Brain pericyte (primary cell): ENCODE measurements around the gene PTGIR.

Experiments
- DNase-seq: peaks from one replicate; pipeline ENCODE4 v3.0.0-alpha.2; 2012; ENCODE audit warnings: low read depth, low spot score

The PTGIR gene

GRCh38 chr19:46601318-46602224 lies 23.3 kb downstream of the PTGIR start, which contains the start of gene CALM3:
Gene CALM3, plus strand, starts transcription at chr19:46601330. Its CDS starts 105 bp downstream, at chr19:46601435.
- no peak for DNase-seq

DNA sequence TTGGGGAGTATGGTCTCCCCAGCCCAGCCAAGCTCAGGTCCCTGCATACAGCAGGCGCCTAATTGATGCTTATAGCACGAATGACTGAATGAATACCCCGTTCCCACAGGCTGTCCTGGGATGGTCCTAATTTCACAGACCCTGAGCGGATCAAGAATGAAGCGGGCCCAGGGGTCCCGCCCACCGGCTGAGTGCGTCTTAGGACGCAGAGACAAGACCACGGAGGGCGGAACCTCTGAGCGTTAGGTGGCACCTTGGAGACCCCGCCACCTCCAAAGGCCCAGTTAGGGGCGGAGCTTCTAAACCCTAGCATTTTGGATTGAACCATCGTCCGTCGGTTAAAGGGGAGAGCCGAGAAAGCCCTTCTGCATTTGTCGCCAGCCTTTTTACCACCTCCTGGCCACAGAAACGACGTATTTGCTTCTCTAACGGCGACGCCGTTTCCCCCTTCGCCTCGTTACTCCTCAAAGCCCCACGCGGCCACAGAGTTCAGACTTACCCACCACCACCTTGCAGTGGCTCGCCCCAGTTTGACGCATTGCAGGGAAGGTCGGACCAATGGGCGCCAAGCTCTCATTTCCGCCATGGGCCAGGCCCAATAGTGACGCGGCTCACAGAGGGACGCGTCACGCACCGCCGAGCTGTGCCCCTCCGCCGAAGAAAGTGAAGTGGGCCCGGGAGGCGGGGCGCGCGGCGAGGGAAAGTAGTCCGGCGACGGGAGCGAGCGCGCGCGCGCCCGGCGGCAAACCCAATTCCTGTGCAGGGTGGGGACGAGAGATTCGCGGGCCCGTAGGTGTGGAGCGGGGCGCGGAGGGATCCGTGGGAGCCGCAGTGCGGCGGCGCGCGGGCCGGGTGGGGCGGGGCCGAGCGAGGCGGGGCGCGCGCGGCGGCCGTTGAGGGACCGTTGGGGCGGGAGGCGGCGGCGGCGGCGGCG lies 24.2 kb downstream of the PTGIR start:
- DNase-seq = peak; percentile 97

DNA sequence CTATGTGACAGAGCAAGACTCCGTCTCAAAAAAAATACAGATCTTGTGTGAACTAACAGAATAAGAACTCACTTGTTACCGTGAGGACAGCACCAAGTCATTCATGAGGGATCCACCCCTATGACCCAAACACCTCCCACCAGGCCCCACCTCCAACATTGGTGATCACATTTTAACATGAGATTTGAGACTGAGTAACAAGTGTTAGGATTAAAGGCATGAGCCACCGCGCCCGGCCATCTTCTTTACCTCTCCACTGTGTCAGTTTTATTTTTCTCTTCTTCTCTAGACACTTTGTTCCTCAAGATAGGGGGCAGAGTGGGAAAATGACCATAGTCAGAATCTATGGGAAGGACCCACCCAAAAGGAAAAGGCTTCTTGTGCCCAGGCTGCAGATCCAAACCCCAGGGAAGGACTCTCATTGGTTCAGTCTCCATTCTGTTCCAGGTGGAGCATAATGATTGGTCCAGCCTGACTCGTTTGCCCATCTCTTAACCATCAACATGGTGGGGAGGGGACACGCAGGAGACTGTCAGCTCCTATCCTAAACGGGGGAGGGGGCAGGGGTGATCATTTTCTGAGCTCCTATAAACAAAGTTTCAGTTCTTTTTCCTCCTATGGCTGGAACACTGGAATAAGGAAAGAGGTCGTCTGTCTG lies 25.0 kb downstream of the PTGIR start:
- no peak for DNase-seq

GRCh38 chr19:46598372-46598917 lies 26.4 kb downstream of the PTGIR start:
- DNase-seq = no peak

- no peak for DNase-seq
Measured at GRCh38 chr19:46596008-46596407, 28.9 kb downstream of the PTGIR start.

- no peak for DNase-seq
Measured at GRCh38 chr19:46591870-46592269, 33.0 kb downstream of the PTGIR start.

DNA sequence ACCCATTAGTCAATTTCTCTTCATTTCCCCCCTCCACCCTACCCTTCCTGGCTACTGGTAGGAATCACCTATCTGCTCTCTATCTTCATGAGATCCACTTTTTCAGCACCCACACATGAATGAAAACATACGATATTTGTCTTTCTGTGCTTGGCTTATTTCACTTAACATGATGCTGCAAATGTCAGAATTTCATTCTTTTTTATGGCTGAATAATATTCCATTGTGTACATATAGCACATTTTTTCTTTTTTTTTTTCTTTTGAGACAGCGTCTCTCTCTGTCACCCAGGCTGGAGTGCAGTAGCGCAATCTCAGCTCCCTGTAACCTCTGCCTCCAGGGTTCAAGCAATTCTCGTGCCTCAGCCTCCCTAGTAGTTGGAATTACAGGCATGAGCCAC lies 33.6 kb downstream of the PTGIR start:
- no peak for DNase-seq

- no peak for DNase-seq
Measured at GRCh38 chr19:46587861-46588260, 37.0 kb downstream of the PTGIR start.

DNA sequence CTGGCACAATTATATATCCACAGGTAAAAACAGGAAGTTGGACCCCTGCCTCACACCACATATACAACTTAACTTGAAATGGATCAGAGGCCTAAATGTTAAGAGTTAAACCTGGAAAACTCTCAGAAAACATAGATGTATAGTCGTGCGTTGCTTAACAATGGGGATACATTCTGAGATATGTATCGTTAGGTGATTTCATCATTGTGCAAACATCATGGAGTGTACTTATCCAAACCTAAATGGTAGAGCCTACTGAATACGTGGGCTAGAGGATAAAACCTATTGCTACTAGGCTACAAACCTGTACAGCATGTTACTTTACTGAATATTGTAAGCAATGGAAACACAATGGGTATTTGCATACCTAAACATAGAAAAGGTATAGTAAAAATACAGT lies 38.6 kb downstream of the PTGIR start:
- no peak for DNase-seq

DNA sequence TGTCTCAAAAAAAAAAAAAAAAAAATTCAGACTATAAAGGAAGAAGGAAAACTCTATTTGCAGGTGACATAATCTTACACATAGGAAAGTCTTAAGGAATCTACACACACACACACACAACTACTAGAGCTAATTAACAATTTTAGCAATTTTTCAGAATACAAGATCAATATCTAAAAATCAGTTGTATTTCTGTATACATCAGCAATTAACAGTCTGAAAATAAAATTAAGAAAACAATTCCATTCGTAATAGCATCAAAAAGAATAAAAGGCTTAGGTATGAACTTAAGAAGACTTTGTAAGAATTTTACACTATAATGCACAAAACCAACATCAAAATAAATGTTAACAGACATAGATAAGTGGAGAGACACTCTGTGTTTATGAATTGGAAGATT lies 39.4 kb downstream of the PTGIR start:
- DNase-seq = no peak

DNA sequence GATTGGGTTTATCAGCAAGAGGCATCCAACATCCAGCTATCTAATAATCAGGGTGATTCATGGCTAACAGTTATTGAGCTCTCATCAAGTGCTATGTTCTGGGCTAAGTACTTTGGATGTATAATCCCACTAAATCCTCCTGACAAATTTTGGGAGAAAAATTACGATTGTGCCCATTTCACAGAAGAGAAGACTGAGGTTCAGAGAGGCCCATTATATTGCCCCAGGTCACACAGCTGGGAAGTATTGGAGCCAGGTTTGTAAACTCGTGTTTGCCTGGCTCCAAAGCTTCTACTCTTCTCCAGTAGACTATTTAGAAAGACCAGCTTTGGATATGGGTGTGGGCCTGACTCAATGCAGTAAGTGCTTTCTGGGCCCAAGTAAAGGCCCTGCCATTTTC lies 44.6 kb downstream of the PTGIR start:
- DNase-seq = no peak

GRCh38 chr19:46579361-46579879 lies 45.5 kb downstream of the PTGIR start:
- no peak for DNase-seq

- DNase-seq = no peak
Measured at GRCh38 chr19:46578450-46578849, 46.4 kb downstream of the PTGIR start.

DNA sequence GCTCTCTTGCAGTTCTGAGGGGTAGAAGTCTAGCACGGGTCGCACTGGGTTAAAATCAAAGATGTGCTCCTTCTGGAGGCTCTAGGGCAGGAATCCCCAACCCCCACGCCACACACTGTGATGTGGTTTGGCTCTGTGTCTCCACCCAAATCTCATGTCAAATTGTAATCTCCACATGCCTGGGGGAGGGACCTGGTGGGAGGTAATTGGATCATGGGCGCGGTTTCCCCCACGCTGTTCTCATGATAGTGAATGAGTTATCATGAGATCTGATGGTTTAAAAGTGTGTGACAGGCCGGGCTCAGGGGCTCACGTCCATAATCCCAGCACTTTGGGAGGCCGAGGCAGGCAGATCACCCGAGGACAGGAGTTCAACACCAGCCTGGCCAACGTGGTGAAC lies 50.4 kb downstream of the PTGIR start:
- DNase-seq = no peak

GRCh38 chr19:46573679-46574498 lies 51.0 kb downstream of the PTGIR start:
- no peak for DNase-seq

GRCh38 chr19:46571495-46571894 lies 53.4 kb downstream of the PTGIR start:
- no peak for DNase-seq
